HCT116 (cell line): ENCODE data around the gene ARMH1.

Experiments
- CEBPB ChIP-seq: IDR thresholded peaks from 2 replicates; pipeline ENCODE4 v1.6.1; 2012; ENCODE audit warnings: low read depth
- SP1 ChIP-seq: IDR thresholded peaks from 2 replicates; pipeline ENCODE4 v1.6.1; 2012; ENCODE audit warnings: low read depth
- TF ChIP-seq, protein P1 (sequence below): IDR thresholded peaks from 2 replicates; pipeline ENCODE4 v1.6.1; 2012

- no peak for TF ChIP-seq CEBPB
- no peak for TF ChIP-seq SP1
- TF ChIP-seq, protein P1, sequence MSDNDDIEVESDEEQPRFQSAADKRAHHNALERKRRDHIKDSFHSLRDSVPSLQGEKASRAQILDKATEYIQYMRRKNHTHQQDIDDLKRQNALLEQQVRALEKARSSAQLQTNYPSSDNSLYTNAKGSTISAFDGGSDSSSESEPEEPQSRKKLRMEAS = no peak
These were observed 49.2 kb upstream of the ARMH1 start for GRCh38 chr1:44625348-44625747.
